H1 (cell line): Measurements from ENCODE around the gene PGM2L1. TPM values are rescaled to one million over a fixed set of nuclear protein-coding genes. Genes with fewer than 3 reads are reported as not detected.

ENCODE experiments used
- CTCF ChIA-PET: fragments of 300-600 bp; sonication (Branson Sonifier 250); formaldehyde crosslinking; loops from one replicate; lab custom pipeline; 2021; ENCODE audit not compliant: partially characterized antibody; lab: Charles Lee
- POLR2A ChIA-PET: fragments of 300-600 bp; sonication (Branson Sonifier 250); formaldehyde crosslinking; loops from one replicate; lab custom pipeline; 2021; ENCODE audit warnings: inconsistent platforms; ENCODE audit not compliant: partially characterized antibody; lab: Charles Lee
- DNase-seq, 2 experiments: peaks; one replicate each; pipeline versions ENCODE4 v3.0.0 to v3.0.0-alpha.2; 2010 to 2022; ENCODE audit warnings: low spot score in 2 of 2, low read depth in 1 of 2, mixed read lengths in 1 of 2
- FAIRE-seq: peaks from 2 replicates; lab custom pipeline; 2011; peaks lifted over from hg19 to GRCh38; lab: Jason Lieb, UNC
- H2AFZ ChIP-seq: 2 replicates; pipeline ENCODE4 v1.8.1; 2012; ENCODE audit warnings: low read length, inconsistent platforms
- H2AK5ac ChIP-seq: 2 replicates; pipeline ENCODE4 v1.6.1; 2013; ENCODE audit warnings: low read depth, low read length
- H2BK120ac ChIP-seq: replicated peaks from 2 replicates; pipeline ENCODE3; 2013; ENCODE audit warnings: low read depth, low read length, inconsistent platforms
- H2BK12ac ChIP-seq: 2 replicates; pipeline ENCODE4 v1.6.1; 2013; ENCODE audit warnings: low read depth, low read length
- H2BK15ac ChIP-seq: 2 replicates; pipeline ENCODE4 v1.6.1; 2013; ENCODE audit warnings: low read length
- H2BK20ac ChIP-seq: 2 replicates; pipeline ENCODE4 v1.6.1; 2013; ENCODE audit warnings: low read length
- H2BK5ac ChIP-seq: 2 replicates; pipeline ENCODE4 v1.6.1; 2013; ENCODE audit warnings: low read depth, low read length
- H3K14ac ChIP-seq: 2 replicates; pipeline ENCODE4 v1.6.1; 2013; ENCODE audit warnings: inconsistent platforms; ENCODE audit not compliant: insufficient read length
- H3K18ac ChIP-seq: 2 replicates; pipeline ENCODE4 v1.6.1; 2013; ENCODE audit warnings: low read length; ENCODE audit errors: extremely low read depth
- H3K23ac ChIP-seq: 2 replicates; pipeline ENCODE4 v1.6.1; 2013; ENCODE audit warnings: inconsistent platforms; ENCODE audit not compliant: insufficient read length
- H3K23me2 ChIP-seq: 2 replicates; pipeline ENCODE4 v1.6.1; 2013; ENCODE audit warnings: low read depth, low read length
- H3K27ac ChIP-seq: 2 replicates; pipeline ENCODE4 v1.6.1; 2011; ENCODE audit warnings: low read depth, low read length, inconsistent platforms
- H3K27me3 ChIP-seq, 4 experiments: replicated peaks in 1 of 4; 1 replicate in 1 of 4; 2 replicates in 3 of 4; pipeline versions ENCODE4 v1.6.1 to v1.8.1; 2011 to 2013; ENCODE audit warnings: low read length in 3 of 4, mild to moderate bottlenecking in 3 of 4, inconsistent platforms in 2 of 4, mixed read lengths in 2 of 4, moderate library complexity in 1 of 4; ENCODE audit not compliant: control insufficient read depth in 3 of 4, insufficient read depth in 3 of 4; ENCODE audit errors: extremely low read depth in 1 of 4
- H3K36me3 ChIP-seq, 4 experiments: 2 replicates each; pipeline versions ENCODE4 v1.6.1 to v1.8.1; 2011 to 2013; ENCODE audit warnings: mild to moderate bottlenecking in 4 of 4, low read length in 3 of 4, moderate library complexity in 2 of 4, control low read depth in 1 of 4, inconsistent platforms in 1 of 4; ENCODE audit not compliant: insufficient read depth in 4 of 4, control insufficient read depth in 2 of 4
- H3K4ac ChIP-seq: replicated peaks from 2 replicates; pipeline ENCODE3; 2013; ENCODE audit warnings: low read length, low read depth, mixed read lengths, inconsistent platforms; ENCODE audit not compliant: insufficient read length
- H3K4me1 ChIP-seq, 4 experiments: replicated peaks in 1 of 4; 1 replicate in 1 of 4; 2 replicates in 3 of 4; pipeline versions ENCODE4 v1.6.1 to v1.8.1; 2011 to 2013; ENCODE audit warnings: low read length in 3 of 4, inconsistent platforms in 2 of 4, mixed read lengths in 1 of 4; ENCODE audit not compliant: insufficient read depth in 4 of 4, control insufficient read depth in 3 of 4
- H3K4me2 ChIP-seq, 2 experiments: 2 replicates each; pipeline versions ENCODE4 v1.6.1 to v1.8.1; 2011 to 2013; ENCODE audit warnings: low read depth in 2 of 2, low read length in 2 of 2, control low read depth in 1 of 2, inconsistent platforms in 1 of 2, mild to moderate bottlenecking in 1 of 2; ENCODE audit not compliant: insufficient read depth in 1 of 2
- H3K4me3 ChIP-seq, 4 experiments: fragments of 200-600, 300-600 bp in 1 of 4; sonication (generic), shearing (Covaris generic), sonication (Bioruptor Twin) in 1 of 4; 2 replicates each; pipeline versions ENCODE4 v1.5.1 to v1.8.1; 2011 to 2016; ENCODE audit warnings: low read length in 4 of 4, low read depth in 3 of 4, control low read depth in 2 of 4, inconsistent platforms in 2 of 4, mild to moderate bottlenecking in 2 of 4, mixed read lengths in 1 of 4, moderate library complexity in 1 of 4; ENCODE audit not compliant: insufficient read depth in 2 of 4; ENCODE audit errors: extremely low read depth in 1 of 4
- H3K56ac ChIP-seq: replicated peaks from 2 replicates; pipeline ENCODE3; 2013; ENCODE audit warnings: low read depth, mild to moderate bottlenecking, mixed read lengths, low read length, inconsistent platforms; ENCODE audit not compliant: insufficient read length
- H3K79me1 ChIP-seq: 2 replicates; pipeline ENCODE4 v1.6.1; 2013; ENCODE audit warnings: low read depth, low read length, control low read depth
- H3K79me2 ChIP-seq, 2 experiments: 2 replicates each; pipeline versions ENCODE4 v1.6.1 to v1.8.1; 2012 to 2013; ENCODE audit warnings: low read length in 2 of 2, mild to moderate bottlenecking in 2 of 2, inconsistent platforms in 1 of 2; ENCODE audit not compliant: insufficient read depth in 2 of 2, control insufficient read depth in 1 of 2
- H3K9ac ChIP-seq, 4 experiments: replicated peaks in 1 of 4; 1 replicate in 1 of 4; 2 replicates in 3 of 4; pipeline versions ENCODE4 v1.6.1 to v1.8.1; 2011 to 2013; ENCODE audit warnings: low read depth in 3 of 4, low read length in 3 of 4, control low read depth in 2 of 4, mild to moderate bottlenecking in 2 of 4, moderate library complexity in 2 of 4, inconsistent platforms in 1 of 4; ENCODE audit errors: extremely low read depth in 1 of 4
- H3K9me3 ChIP-seq, 2 experiments: 2 replicates each; pipeline versions ENCODE4 v1.6.1 to v1.8.1; 2012 to 2013; ENCODE audit warnings: mild to moderate bottlenecking in 2 of 2, moderate library complexity in 2 of 2, control low read depth in 1 of 2, inconsistent platforms in 1 of 2, low read depth in 1 of 2, low read length in 1 of 2, mixed read lengths in 1 of 2; ENCODE audit not compliant: insufficient read depth in 2 of 2
- H4K20me1 ChIP-seq, 2 experiments: replicated peaks in 1 of 2; 2 replicates each; pipeline versions ENCODE3 to v1.8.1; 2011 to 2013; ENCODE audit warnings: inconsistent platforms in 2 of 2, low read length in 2 of 2, mild to moderate bottlenecking in 1 of 2; ENCODE audit not compliant: insufficient read depth in 2 of 2, control insufficient read depth in 1 of 2
- H4K5ac ChIP-seq: 2 replicates; pipeline ENCODE4 v1.6.1; 2013; ENCODE audit warnings: low read length, low read depth, mixed read lengths, inconsistent platforms; ENCODE audit not compliant: insufficient read length
- H4K8ac ChIP-seq: 2 replicates; pipeline ENCODE4 v1.8.0; 2013; ENCODE audit warnings: mild to moderate bottlenecking, moderate library complexity, low read length, inconsistent platforms; ENCODE audit not compliant: insufficient read depth; ENCODE audit errors: extremely low read depth
- H4K91ac ChIP-seq: replicated peaks from 2 replicates; pipeline ENCODE3; 2013; ENCODE audit warnings: low read length, mixed read lengths, inconsistent platforms; ENCODE audit not compliant: insufficient read length
- ASH2L ChIP-seq: fragments of 200-600, 300-600 bp; sonication (generic); IDR thresholded peaks from one replicate; pipeline ENCODE4 v1.7.1; 2017; ENCODE audit warnings: low read length
- CBX5 ChIP-seq: fragments of 300-800, 300-1000 bp; sonication (generic); IDR thresholded peaks from 2 replicates; pipeline ENCODE4 v1.7.1; 2016; ENCODE audit warnings: antibody characterized with exemption, low read length, low read depth
- CTBP2 ChIP-seq: IDR thresholded peaks from 2 replicates; pipeline ENCODE4 v1.7.0; 2011; ENCODE audit warnings: borderline replicate concordance, mild to moderate bottlenecking, moderate library complexity, mixed read lengths, low read length; ENCODE audit not compliant: insufficient read depth, insufficient read length
- NANOG ChIP-seq: IDR thresholded peaks from 2 replicates; pipeline ENCODE4 v1.6.1; 2011; ENCODE audit warnings: low read length, low read depth, mild to moderate bottlenecking, inconsistent platforms; ENCODE audit not compliant: insufficient read depth, poor library complexity, severe bottlenecking
- RAD21 ChIP-seq, 2 experiments: IDR thresholded peaks in 1 of 2; conservative IDR thresholded peaks in 1 of 2; 2 replicates each; pipeline ENCODE4 v1.6.1; 2011; ENCODE audit warnings: low read depth in 2 of 2, low read length in 2 of 2, improper control_type of control experiment in 1 of 2, inconsistent platforms in 1 of 2, mild to moderate bottlenecking in 1 of 2, moderate library complexity in 1 of 2
- RXRA ChIP-seq: IDR thresholded peaks from 2 replicates; pipeline ENCODE4 v1.6.1; 2011; ENCODE audit warnings: low read depth, mild to moderate bottlenecking, low read length, moderate library complexity; ENCODE audit not compliant: insufficient read depth
- SIRT6 ChIP-seq: IDR thresholded peaks from one replicate; pipeline ENCODE4 v1.7.1; 2012; ENCODE audit warnings: low read length, inconsistent platforms
- TEAD4 ChIP-seq: IDR thresholded peaks from 2 replicates; pipeline ENCODE4 v1.6.1; 2012; ENCODE audit warnings: low read depth, low read length, inconsistent platforms, mixed read lengths
- WGBS, 2 experiments: shearing (Covaris generic) in 1 of 2; methylation state at CpG; one replicate each; pipeline versions ENCODE4 v1.1.6 to v1.1.7; 2013 to 2015; ENCODE audit warnings: low lambda C conversion rate in 2 of 2, mixed read lengths in 2 of 2, inconsistent platforms in 1 of 2, low coverage in 1 of 2, missing lambda C conversion rate in 1 of 2; ENCODE audit not compliant: insufficient replicate concordance in 2 of 2, insufficient coverage in 1 of 2, insufficient read length in 1 of 2; ENCODE audit errors: extremely low coverage in 1 of 2, missing lambda C conversion rate in 1 of 2; 5-methylcytosine and 5-hydroxymethylcytosine counted together
- polyA plus RNA-seq, 7 experiments: library from polyadenylated mRNA; depleted of rRNA in 3 of 7; stranded (reverse) in 5 of 7; unstranded in 2 of 7; fragments of >200 nt in 5 of 7; fragments of 200-250 nt in 2 of 7; gene quantifications; 1 replicate in 5 of 7; 2 replicates in 1 of 7; 4 replicates in 1 of 7; pipeline versions ENCODE4 v1.2.1 to v1.2.3, GENCODE V29; 2011 to 2013; ENCODE audit warnings: missing spikeins in 2 of 7, mixed read lengths in 2 of 7
- total RNA-seq: library from RNA; stranded (reverse); fragmentation: NEBNext Ultra II Directional; extraction: Animal tissue kit (Norgen Biotek cat#: 25700); gene quantifications from 2 replicates; pipeline ENCODE4 v1.2.1, GENCODE V29; 2021

Gene PGM2L1
- total and polyA plus RNA-seq, 2 of the 8 experiments (the other 6 are each of a cell fraction or from before 2014, with no cell fraction given) = 5.0 to 42.7 TPM

DNA sequence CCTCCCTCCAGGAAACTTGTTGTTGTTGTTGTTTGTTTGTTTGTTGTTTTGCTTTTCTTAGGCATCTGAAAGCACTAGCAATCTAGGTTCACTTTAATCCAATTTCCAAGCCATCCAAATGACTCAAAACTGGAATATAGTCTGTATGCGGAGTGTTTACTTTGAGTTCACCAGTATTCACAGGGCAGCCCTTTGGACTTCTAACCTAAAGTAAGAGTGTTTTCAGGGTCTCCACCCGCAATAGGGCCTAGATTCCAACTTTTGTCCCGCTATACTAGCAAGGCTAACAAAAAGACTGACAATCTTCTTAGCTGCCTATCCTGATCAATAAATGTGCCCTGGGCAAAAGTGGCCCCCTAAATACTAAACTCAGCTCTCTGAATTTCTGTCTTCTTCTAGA, 13.6 kb downstream of the PGM2L1 start:
- Histone ChIP-seq H3K36me3 (no peaks in the 10 kb centered on the region), H3K9ac (no peak overlapping the region), H2BK5ac (no peak overlapping the region), H3K4me1 (peaks cover 0 to 3% (median 2%) of the 10 kb centered on the region in 4 experiments; a peak in 3 of 7 replicates), H2AFZ (no peak overlapping the region), H3K23me2 (no peaks in the 10 kb centered on the region), H3K79me2 (peaks cover 0 to 29% of the 10 kb centered on the region in 2 experiments; a peak in 2 of 4 replicates), H3K9me3 (no peaks in the 10 kb centered on the region), H3K27me3 (no peaks in the 10 kb centered on the region), H3K14ac (no peak overlapping the region), H3K27ac (no peak overlapping the region), H3K79me1 (0 out of 2 replicates have a peak, but pooled peaks cover 2% of the 10 kb centered on the region), H3K56ac (no peak overlapping the region), H4K20me1 (no peaks in the 10 kb centered on the region), H2BK15ac (no peak overlapping the region), H3K4me2 (no peak overlapping the region), H2BK20ac (no peak overlapping the region), H3K23ac (no peak overlapping the region), H2BK12ac (no peak overlapping the region), H4K8ac (no peak overlapping the region), H2AK5ac (no peak overlapping the region), H4K5ac (no peak overlapping the region), H3K18ac (no peak overlapping the region), H4K91ac (no peak overlapping the region), H2BK120ac (no peak overlapping the region), H3K4me3 (no peak overlapping the region), H3K4ac (no peak overlapping the region)
- 88% methylated on average over 3 of the region's 3 CpGs; no CpG with 5 or more reads in 1 of the 2 experiments for WGBS, 2 experiments
- ChIA-PET POLR2A (no interaction called here), CTCF (no interaction called here)
- no peak for DNase-seq
- TF ChIP-seq ASH2L (no peak), NANOG (no peak), TEAD4 (no peak), CBX5 (no peak), SIRT6 (no peak), RXRA (no peak), RAD21 (IDR thresholded peaks at IDR 0.05 in 1 of 2, conservative IDR thresholded peaks at IDR 0.05 in 1 of 2; ENCODE audit: low read depth in 2 of 2, low read length in 2 of 2) (no peak), CTBP2 (no peak)
- FAIRE-seq = no peak
